ENCODE data around the gene ZFPM1. TPM values are rescaled to one million over a fixed set of nuclear protein-coding genes. Genes with fewer than 3 reads are reported as not detected.

Gene ZFPM1
- total and polyA plus RNA-seq, 4 donors: 0.59 to 8.7 (median 5.7) TPM

DNA sequence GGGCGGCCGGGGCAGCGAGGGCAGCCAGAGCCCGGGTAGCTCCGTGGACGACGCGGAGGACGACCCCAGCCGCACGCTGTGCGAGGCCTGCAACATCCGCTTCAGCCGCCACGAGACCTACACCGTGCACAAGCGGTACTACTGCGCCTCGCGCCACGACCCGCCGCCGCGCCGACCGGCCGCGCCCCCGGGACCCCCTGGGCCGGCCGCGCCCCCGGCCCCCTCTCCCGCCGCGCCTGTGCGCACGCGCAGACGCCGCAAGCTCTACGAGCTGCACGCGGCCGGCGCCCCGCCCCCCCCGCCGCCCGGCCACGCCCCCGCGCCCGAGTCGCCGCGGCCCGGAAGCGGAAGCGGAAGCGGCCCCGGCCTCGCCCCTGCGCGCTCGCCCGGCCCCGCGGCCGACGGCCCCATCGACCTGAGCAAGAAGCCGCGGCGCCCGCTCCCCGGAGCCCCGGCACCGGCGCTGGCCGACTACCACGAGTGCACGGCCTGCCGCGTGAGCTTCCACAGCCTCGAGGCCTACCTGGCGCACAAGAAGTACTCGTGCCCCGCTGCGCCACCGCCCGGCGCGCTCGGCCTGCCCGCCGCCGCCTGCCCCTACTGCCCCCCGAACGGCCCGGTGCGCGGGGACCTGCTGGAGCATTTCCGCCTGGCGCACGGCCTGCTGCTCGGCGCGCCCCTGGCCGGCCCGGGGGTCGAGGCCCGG, 81.0 kb downstream of the ZFPM1 start:
- Histone ChIP-seq H3K9me3 (ENCODE audit: control insufficient read depth, insufficient read depth, low read length) (no peaks in the 10 kb centered on the region), H3K4me3 (ENCODE audit: low read depth, low read length) (peak overlapping the region; percentile 32), H3K36me3 (ENCODE audit: control insufficient read depth, insufficient read depth, low read length) (peaks cover 65% of the 10 kb centered on the region), H3K27me3 (ENCODE audit: control insufficient read depth, insufficient read depth, low read length) (peaks cover 9% of the 10 kb centered on the region), H3K4me1 (ENCODE audit: control insufficient read depth, insufficient read depth, low read length) (peaks cover 46% of the 10 kb centered on the region), H3K27ac (ENCODE audit: low read depth, low read length) (no peak overlapping the region)
- 2% methylated on average over 114 of the region's 114 CpGs for WGBS (ENCODE audit: insufficient coverage)
- DNase-seq (ENCODE audit: low read depth in 4 of 6, low spot score in 6 of 6): peak in 4 of 6 donors; percentile 62 to 93 (median 84)

- no peak overlapping the region for H3K4me3 ChIP-seq (ENCODE audit: low read depth, low read length)
- DNase-seq (ENCODE audit: low read depth in 4 of 6, low spot score in 6 of 6): no peak
Measured at GRCh38 chr16:88534638-88535190, 81.6 kb downstream of the ZFPM1 start.

GRCh38 chr16:88535191-88535856, 82.2 kb downstream of the ZFPM1 start:
- no peaks in the 10 kb centered on the region for H3K9me3 ChIP-seq (ENCODE audit: control insufficient read depth, insufficient read depth, low read length)
- H3K36me3 ChIP-seq (ENCODE audit: control insufficient read depth, insufficient read depth, low read length): peaks cover 52% of the 10 kb centered on the region
- peaks cover 40% of the 10 kb centered on the region for H3K4me1 ChIP-seq (ENCODE audit: control insufficient read depth, insufficient read depth, low read length)
- no peak overlapping the region for H3K4me3 ChIP-seq (ENCODE audit: low read depth, low read length)
- peaks cover 20% of the 10 kb centered on the region for H3K27me3 ChIP-seq (ENCODE audit: control insufficient read depth, insufficient read depth, low read length)
- WGBS (ENCODE audit: insufficient coverage): 84% methylated on average over 18 of the region's 22 CpGs
- no peak overlapping the region for H3K27ac ChIP-seq (ENCODE audit: low read depth, low read length)
- DNase-seq (ENCODE audit: low read depth in 4 of 6, low spot score in 6 of 6): no peak

More at GRCh38 chr16:88534638-88535190, 81.6 kb downstream of the ZFPM1 start:
- WGBS (ENCODE audit: insufficient coverage): 12% methylated on average over 59 of the region's 65 CpGs
- Histone ChIP-seq H3K4me1 (ENCODE audit: control insufficient read depth, insufficient read depth, low read length) (peaks cover 44% of the 10 kb centered on the region), H3K27ac (ENCODE audit: low read depth, low read length) (no peak overlapping the region), H3K27me3 (ENCODE audit: control insufficient read depth, insufficient read depth, low read length) (peaks cover 14% of the 10 kb centered on the region), H3K9me3 (ENCODE audit: control insufficient read depth, insufficient read depth, low read length) (no peaks in the 10 kb centered on the region), H3K36me3 (ENCODE audit: control insufficient read depth, insufficient read depth, low read length) (peaks cover 58% of the 10 kb centered on the region)

DNA sequence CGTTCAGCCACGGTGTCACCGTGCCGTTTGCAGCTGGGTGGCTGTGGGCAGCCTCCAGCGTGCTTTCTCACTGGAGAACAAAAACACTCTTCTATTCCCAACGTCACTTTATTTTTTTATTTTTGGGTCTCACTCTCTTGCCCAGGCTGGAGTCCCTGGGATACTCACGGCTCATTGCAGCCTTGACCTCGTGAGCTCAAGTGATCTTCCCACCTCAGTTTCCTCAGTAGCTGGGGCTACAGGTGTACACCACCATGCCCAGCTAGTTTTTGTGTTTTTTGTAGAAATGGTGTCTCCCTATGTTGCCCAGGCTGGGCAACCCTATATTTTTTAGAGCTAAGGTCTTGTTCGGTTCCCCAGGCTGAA, 82.8 kb downstream of the ZFPM1 start:
- no peak for DNase-seq (ENCODE audit: low read depth in 4 of 6, low spot score in 6 of 6)
- peaks cover 47% of the 10 kb centered on the region for H3K36me3 ChIP-seq (ENCODE audit: control insufficient read depth, insufficient read depth, low read length)
- H3K9me3 ChIP-seq (ENCODE audit: control insufficient read depth, insufficient read depth, low read length): no peaks in the 10 kb centered on the region
- no peak overlapping the region for H3K4me3 ChIP-seq (ENCODE audit: low read depth, low read length)
- peaks cover 23% of the 10 kb centered on the region for H3K27me3 ChIP-seq (ENCODE audit: control insufficient read depth, insufficient read depth, low read length)
- 76% methylated on average over 6 of the region's 9 CpGs for WGBS (ENCODE audit: insufficient coverage)
- peaks cover 40% of the 10 kb centered on the region for H3K4me1 ChIP-seq (ENCODE audit: control insufficient read depth, insufficient read depth, low read length)
- H3K27ac ChIP-seq (ENCODE audit: low read depth, low read length): no peak overlapping the region

GRCh38 chr16:88536510-88536909, 83.4 kb downstream of the ZFPM1 start:
- H3K4me3 ChIP-seq (ENCODE audit: low read depth, low read length): no peak overlapping the region
- H3K9me3 ChIP-seq (ENCODE audit: control insufficient read depth, insufficient read depth, low read length): no peaks in the 10 kb centered on the region
- H3K27ac ChIP-seq (ENCODE audit: low read depth, low read length): no peak overlapping the region
- H3K36me3 ChIP-seq (ENCODE audit: control insufficient read depth, insufficient read depth, low read length): peaks cover 41% of the 10 kb centered on the region
- peaks cover 25% of the 10 kb centered on the region for H3K27me3 ChIP-seq (ENCODE audit: control insufficient read depth, insufficient read depth, low read length)
- DNase-seq (ENCODE audit: low read depth in 4 of 6, low spot score in 6 of 6): no peak
- 89% methylated on average over 11 of the region's 11 CpGs for WGBS (ENCODE audit: insufficient coverage)
- peaks cover 38% of the 10 kb centered on the region for H3K4me1 ChIP-seq (ENCODE audit: control insufficient read depth, insufficient read depth, low read length)

DNA sequence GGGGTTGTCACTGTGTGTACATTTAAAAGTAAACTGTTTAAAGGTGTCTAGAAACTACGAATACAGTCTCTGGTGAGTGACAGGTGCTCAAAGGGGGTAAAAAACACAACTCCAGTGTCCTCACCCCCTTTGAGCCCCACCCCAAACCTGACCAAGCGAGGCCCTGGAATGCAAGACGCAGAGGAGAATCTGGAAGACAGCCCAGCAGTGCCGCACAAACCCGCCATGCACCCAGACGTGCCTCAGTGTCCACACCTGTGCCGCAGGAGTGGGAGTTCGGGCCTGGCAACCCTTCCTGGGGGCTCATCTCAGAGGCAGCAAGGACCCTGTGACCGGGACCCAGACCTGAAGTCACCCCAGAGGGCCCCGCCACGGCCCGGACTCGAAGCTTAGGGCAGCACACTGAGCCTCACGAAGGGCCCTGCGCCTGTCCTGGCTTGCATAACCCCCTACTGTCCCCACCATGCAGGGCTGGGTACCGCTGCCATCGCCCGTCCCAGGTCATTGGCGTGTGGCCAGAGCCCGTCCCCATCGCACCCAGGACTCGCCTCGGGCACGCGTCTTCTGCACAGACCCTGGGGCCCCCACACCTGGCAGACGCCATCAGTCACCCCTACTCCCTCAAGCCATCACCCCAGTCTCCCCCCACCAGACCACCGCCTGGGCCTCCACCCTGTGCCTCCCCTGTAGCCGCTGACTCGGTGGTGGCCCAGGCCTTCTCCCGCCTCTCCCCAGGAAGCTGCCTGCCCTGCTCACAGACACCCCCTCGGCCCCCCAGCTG, 84.1 kb downstream of the ZFPM1 start:
- WGBS (ENCODE audit: insufficient coverage): 75% methylated on average over 30 of the region's 31 CpGs
- Histone ChIP-seq H3K36me3 (ENCODE audit: control insufficient read depth, insufficient read depth, low read length) (peaks cover 34% of the 10 kb centered on the region), H3K27ac (ENCODE audit: low read depth, low read length) (no peak overlapping the region), H3K27me3 (ENCODE audit: control insufficient read depth, insufficient read depth, low read length) (peaks cover 25% of the 10 kb centered on the region), H3K4me1 (ENCODE audit: control insufficient read depth, insufficient read depth, low read length) (peaks cover 38% of the 10 kb centered on the region), H3K4me3 (ENCODE audit: low read depth, low read length) (no peak overlapping the region), H3K9me3 (ENCODE audit: control insufficient read depth, insufficient read depth, low read length) (no peaks in the 10 kb centered on the region)
- DNase-seq (ENCODE audit: low read depth in 4 of 6, low spot score in 6 of 6): no peak

- DNase-seq (ENCODE audit: low read depth in 4 of 6, low spot score in 6 of 6): no peak
- no peak overlapping the region for H3K27ac ChIP-seq (ENCODE audit: low read depth, low read length)
- no peaks in the 10 kb centered on the region for H3K9me3 ChIP-seq (ENCODE audit: control insufficient read depth, insufficient read depth, low read length)
- no peak overlapping the region for H3K4me3 ChIP-seq (ENCODE audit: low read depth, low read length)
- 71% methylated on average over 4 of the region's 4 CpGs for WGBS (ENCODE audit: insufficient coverage)
- H3K27me3 ChIP-seq (ENCODE audit: control insufficient read depth, insufficient read depth, low read length): peaks cover 25% of the 10 kb centered on the region
- peaks cover 27% of the 10 kb centered on the region for H3K36me3 ChIP-seq (ENCODE audit: control insufficient read depth, insufficient read depth, low read length)
- H3K4me1 ChIP-seq (ENCODE audit: control insufficient read depth, insufficient read depth, low read length): peaks cover 37% of the 10 kb centered on the region
Measured at GRCh38 chr16:88537859-88538258, 84.8 kb downstream of the ZFPM1 start.

DNA sequence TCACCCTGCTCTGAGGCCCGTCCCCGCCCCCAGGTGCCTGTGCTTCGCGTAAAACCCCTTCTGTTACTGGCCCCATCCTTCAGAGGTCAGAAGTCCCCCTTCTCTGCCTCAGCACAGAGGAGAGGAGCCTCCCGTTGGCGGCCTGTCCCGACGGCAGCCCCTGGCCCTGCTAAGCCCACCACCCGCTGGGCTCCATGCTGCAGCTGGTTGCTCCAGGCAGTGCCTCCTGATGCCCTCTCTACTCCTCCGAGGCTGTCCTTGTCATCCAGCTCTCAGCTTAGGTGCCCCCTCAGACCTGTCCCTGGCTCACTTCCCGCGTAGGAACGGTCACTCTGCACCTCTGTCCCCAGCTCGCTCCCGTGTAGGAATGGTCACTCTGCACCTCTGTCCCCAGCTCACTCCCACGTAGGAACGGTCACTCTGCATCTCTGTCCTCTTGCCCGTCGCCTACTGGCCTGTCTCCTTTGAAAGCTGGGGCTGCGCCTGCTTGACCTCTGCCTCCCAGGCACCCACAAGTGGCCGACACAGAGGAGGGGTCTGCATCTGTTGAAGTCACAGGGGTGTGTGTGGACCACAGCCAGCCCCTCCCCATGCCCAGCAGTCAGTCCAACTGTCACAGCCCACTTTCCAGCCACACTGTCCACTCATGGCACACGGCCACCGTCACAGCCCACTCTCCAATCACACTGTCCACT, 85.4 kb downstream of the ZFPM1 start:
- 47% methylated on average over 21 of the region's 23 CpGs for WGBS (ENCODE audit: insufficient coverage)
- peaks cover 26% of the 10 kb centered on the region for H3K36me3 ChIP-seq (ENCODE audit: control insufficient read depth, insufficient read depth, low read length)
- peaks cover 25% of the 10 kb centered on the region for H3K27me3 ChIP-seq (ENCODE audit: control insufficient read depth, insufficient read depth, low read length)
- H3K27ac ChIP-seq (ENCODE audit: low read depth, low read length): no peak overlapping the region
- no peak for DNase-seq (ENCODE audit: low read depth in 4 of 6, low spot score in 6 of 6)
- peaks cover 4% of the 10 kb centered on the region for H3K9me3 ChIP-seq (ENCODE audit: control insufficient read depth, insufficient read depth, low read length)
- no peak overlapping the region for H3K4me3 ChIP-seq (ENCODE audit: low read depth, low read length)
- H3K4me1 ChIP-seq (ENCODE audit: control insufficient read depth, insufficient read depth, low read length): peaks cover 34% of the 10 kb centered on the region

DNA sequence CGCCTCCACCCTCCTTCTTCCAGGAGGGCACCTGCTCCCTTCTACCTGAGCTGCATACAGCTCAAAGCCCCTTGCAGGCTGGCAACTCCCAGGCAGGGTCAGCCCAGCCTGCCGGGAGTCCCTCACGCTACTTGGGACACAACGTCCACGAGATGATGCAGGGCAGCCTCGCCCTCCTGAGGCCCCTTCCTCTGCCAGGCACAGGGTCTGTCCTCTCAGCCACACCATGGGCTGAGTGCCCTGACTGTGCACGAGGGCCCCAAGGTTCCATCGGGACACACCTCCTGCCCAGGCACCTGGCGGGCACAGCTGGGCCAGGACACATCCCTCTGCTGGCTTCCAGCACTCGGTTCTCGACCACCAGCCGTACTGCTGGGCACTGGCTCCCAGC, 86.2 kb downstream of the ZFPM1 start:
- peaks cover 26% of the 10 kb centered on the region for H3K36me3 ChIP-seq (ENCODE audit: control insufficient read depth, insufficient read depth, low read length)
- peaks cover 34% of the 10 kb centered on the region for H3K4me1 ChIP-seq (ENCODE audit: control insufficient read depth, insufficient read depth, low read length)
- no peak overlapping the region for H3K27ac ChIP-seq (ENCODE audit: low read depth, low read length)
- no peak overlapping the region for H3K4me3 ChIP-seq (ENCODE audit: low read depth, low read length)
- peaks cover 6% of the 10 kb centered on the region for H3K9me3 ChIP-seq (ENCODE audit: control insufficient read depth, insufficient read depth, low read length)
- no peak for DNase-seq (ENCODE audit: low read depth in 4 of 6, low spot score in 6 of 6)
- peaks cover 25% of the 10 kb centered on the region for H3K27me3 ChIP-seq (ENCODE audit: control insufficient read depth, insufficient read depth, low read length)
- WGBS (ENCODE audit: insufficient coverage): 73% methylated on average over 10 of the region's 12 CpGs

Data from spinal cord (tissue), 10 donors.